ENCODE results near the gene RNF208.

DNA sequence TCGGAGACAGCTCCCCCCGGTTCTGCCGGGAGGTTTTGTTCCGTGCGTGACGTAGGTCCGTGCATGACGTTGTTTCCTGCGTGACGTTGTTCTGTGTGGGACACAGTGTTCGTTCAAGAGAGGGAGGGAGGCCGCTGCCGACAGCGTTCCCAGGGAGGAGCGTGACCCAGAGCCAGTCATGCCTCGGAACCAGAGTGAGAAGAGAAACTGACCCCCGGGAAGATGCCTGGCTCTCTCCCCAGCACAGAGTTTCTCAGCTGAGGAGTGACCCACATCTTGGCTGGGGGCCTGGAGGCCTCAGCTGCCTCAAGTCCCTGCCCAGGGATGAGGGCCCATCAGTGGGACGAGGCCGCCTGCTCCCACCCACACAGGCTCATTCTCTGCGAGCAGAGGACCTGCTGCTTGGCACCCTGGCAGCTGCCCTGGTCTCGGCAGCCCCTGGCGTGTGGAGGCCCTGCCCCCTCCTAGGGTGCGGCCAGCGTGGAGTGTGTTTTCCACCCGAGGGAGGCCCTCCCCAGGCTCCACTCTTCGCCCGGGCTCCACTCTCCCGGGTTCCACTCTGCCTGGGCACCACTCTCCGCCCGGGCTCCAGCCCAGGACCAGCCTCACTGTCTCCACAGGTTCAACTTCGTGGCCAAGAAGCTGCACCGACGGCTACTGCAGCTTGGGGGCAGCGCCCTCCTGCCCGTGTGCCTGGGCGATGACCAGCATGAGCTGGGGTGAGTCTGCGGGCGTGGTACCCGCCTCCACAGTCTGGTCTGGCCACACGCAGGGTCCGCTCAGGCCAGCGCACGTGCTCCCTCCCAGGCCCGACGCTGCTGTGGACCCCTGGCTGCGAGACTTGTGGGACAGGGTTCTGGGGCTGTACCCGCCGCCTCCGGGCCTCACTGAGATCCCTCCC is 8.6 kb downstream of the RNF208 start:
- TF ChIP-seq, protein P1, sequence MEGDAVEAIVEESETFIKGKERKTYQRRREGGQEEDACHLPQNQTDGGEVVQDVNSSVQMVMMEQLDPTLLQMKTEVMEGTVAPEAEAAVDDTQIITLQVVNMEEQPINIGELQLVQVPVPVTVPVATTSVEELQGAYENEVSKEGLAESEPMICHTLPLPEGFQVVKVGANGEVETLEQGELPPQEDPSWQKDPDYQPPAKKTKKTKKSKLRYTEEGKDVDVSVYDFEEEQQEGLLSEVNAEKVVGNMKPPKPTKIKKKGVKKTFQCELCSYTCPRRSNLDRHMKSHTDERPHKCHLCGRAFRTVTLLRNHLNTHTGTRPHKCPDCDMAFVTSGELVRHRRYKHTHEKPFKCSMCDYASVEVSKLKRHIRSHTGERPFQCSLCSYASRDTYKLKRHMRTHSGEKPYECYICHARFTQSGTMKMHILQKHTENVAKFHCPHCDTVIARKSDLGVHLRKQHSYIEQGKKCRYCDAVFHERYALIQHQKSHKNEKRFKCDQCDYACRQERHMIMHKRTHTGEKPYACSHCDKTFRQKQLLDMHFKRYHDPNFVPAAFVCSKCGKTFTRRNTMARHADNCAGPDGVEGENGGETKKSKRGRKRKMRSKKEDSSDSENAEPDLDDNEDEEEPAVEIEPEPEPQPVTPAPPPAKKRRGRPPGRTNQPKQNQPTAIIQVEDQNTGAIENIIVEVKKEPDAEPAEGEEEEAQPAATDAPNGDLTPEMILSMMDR (IDR thresholded peaks at IDR 0.05; ENCODE audit: low read depth, low read length): no peak
- no peak for TF ChIP-seq POLR2A (IDR thresholded peaks at IDR 0.05; ENCODE audit: extremely low read depth, insufficient read length)
- TF ChIP-seq, protein P2, sequence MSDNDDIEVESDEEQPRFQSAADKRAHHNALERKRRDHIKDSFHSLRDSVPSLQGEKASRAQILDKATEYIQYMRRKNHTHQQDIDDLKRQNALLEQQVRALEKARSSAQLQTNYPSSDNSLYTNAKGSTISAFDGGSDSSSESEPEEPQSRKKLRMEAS (IDR thresholded peaks at IDR 0.05; ENCODE audit: low read depth, low read length): no peak

Data from NB4 (cell line).